A673 (cell line): ENCODE results near the gene HLCS. TPM values are rescaled to one million over a fixed set of nuclear protein-coding genes. Genes with fewer than 3 reads are reported as not detected.

ENCODE experiments used
- BruUV-seq: library from RNA; stranded (reverse); fragments of 400-500 nt; replicated peaks from 2 replicates; lab custom pipeline; 2021; lab: Mats Ljungman, UMichigan
- CTCF ChIA-PET: fragments of 300-600 bp; sonication (Branson Sonifier 250); formaldehyde crosslinking; loops from one replicate; lab custom pipeline; 2022; ENCODE audit warnings: antibody characterized with exemption; lab: Charles Lee
- POLR2A ChIA-PET: fragments of 300-600 bp; sonication (Branson Sonifier 250); formaldehyde crosslinking; loops from one replicate; lab custom pipeline; 2022; ENCODE audit warnings: antibody characterized with exemption; ENCODE audit not compliant: low non-redundant PET; lab: Charles Lee
- DNase-seq: peaks from one replicate; pipeline ENCODE4 v3.0.0-alpha.2; 2015; ENCODE audit warnings: low spot score
- H3K27ac ChIP-seq: fragments of 200-600 bp; sonication (generic); 2 replicates; pipeline ENCODE4 v1.5.1; 2016; ENCODE audit warnings: mixed run types, low read depth, mild to moderate bottlenecking, mixed read lengths, antibody characterized with exemption, low read length; ENCODE audit not compliant: poor library complexity, severe bottlenecking
- H3K27me3 ChIP-seq: fragments of 200-600 bp; sonication (generic); replicated peaks from 2 replicates; pipeline ENCODE4 v1.6.1; 2017; ENCODE audit warnings: mixed run types, low read depth, mild to moderate bottlenecking, mixed read lengths, antibody characterized with exemption, low read length; ENCODE audit not compliant: insufficient read depth, poor library complexity
- H3K36me3 ChIP-seq: fragments of 200-600 bp; sonication (generic); 2 replicates; pipeline ENCODE4 v1.6.1; 2016; ENCODE audit warnings: mixed run types, mild to moderate bottlenecking, mixed read lengths, antibody characterized with exemption, low read length; ENCODE audit not compliant: insufficient read depth, poor library complexity, severe bottlenecking
- H3K4me1 ChIP-seq: fragments of 200-600 bp; sonication (generic); 2 replicates; pipeline ENCODE4 v1.6.1; 2017; ENCODE audit warnings: mixed run types, mild to moderate bottlenecking, mixed read lengths, antibody characterized with exemption, low read length; ENCODE audit not compliant: insufficient read depth, poor library complexity, severe bottlenecking
- H3K4me3 ChIP-seq: fragments of 200-600 bp; sonication (generic); 2 replicates; pipeline ENCODE4 v1.5.1; 2016; ENCODE audit warnings: low read depth, mixed run types, mild to moderate bottlenecking, mixed read lengths, low read length; ENCODE audit not compliant: poor library complexity, severe bottlenecking
- H3K9me3 ChIP-seq: fragments of 200-600 bp; sonication (generic); 2 replicates; pipeline ENCODE4 v1.6.1; 2016; ENCODE audit warnings: mixed run types, low read depth, mild to moderate bottlenecking, mixed read lengths, antibody characterized with exemption, low read length; ENCODE audit not compliant: poor library complexity, severe bottlenecking
- CTCF ChIP-seq: fragments of 300-800, 200-600 bp; sonication (generic); conservative IDR thresholded peaks from 2 replicates; pipeline ENCODE4 v1.5.1; 2017; ENCODE audit warnings: low read depth, mild to moderate bottlenecking, antibody characterized with exemption, low read length, moderate library complexity, mixed read lengths
- EZH2 ChIP-seq: fragments of 200-600 bp; sonication (generic); IDR thresholded peaks from 2 replicates; pipeline ENCODE4 v1.6.1; 2017; ENCODE audit warnings: borderline replicate concordance, low read depth, mild to moderate bottlenecking, mixed read lengths, antibody characterized with exemption, low read length; ENCODE audit not compliant: poor library complexity, severe bottlenecking
- intact Hi-C: fragments of 100-400 bp; cut with micrococcal nuclease; formaldehyde crosslinking; loops from one replicate; pipeline ENCODE4 v1.10.0; 2022; ENCODE audit not compliant: unreplicated experiment
- total RNA-seq: library from RNA; stranded (reverse); gene quantifications from 2 replicates; pipeline ENCODE4 v1.2.3, GENCODE V29; 2021

The HLCS gene
- total RNA-seq, 1 experiment from 2014 or later, result 15.3 TPM

- Histone ChIP-seq H3K4me3 (no peak overlapping the region), H3K27me3 (no peaks in the 10 kb centered on the region), H3K9me3 (no peaks in the 10 kb centered on the region), H3K4me1 (peaks cover 40% of the 10 kb centered on the region), H3K27ac (peak overlapping the region; percentile 37), H3K36me3 (peaks cover 8% of the 10 kb centered on the region)
- DNase-seq, result no peak
- CTCF ChIA-PET, result no interaction called here
- BruUV-seq, result no TSS peak
- POLR2A ChIA-PET, result no interaction called here
- TF ChIP-seq EZH2, result no peak
- no peak for TF ChIP-seq CTCF
- intact Hi-C loops, result loop anchor here (5.0 kb wide), 2 partner anchors 102 to 177 kb away; no protein-coding TSS in a partner anchor
These were observed 215.9 kb downstream of the HLCS start for GRCh38 chr21:36750576-36750959.

GRCh38 chr21:36749935-36750575 is 216.4 kb downstream of the HLCS start:
- Histone ChIP-seq H3K27ac (peak overlapping the region; percentile 9), H3K4me3 (no peak overlapping the region), H3K36me3 (peaks cover 13% of the 10 kb centered on the region), H3K4me1 (peaks cover 40% of the 10 kb centered on the region), H3K9me3 (no peaks in the 10 kb centered on the region), H3K27me3 (no peaks in the 10 kb centered on the region)
- TF ChIP-seq CTCF, result no peak
- TF ChIP-seq EZH2, result no peak
- intact Hi-C loops, result loop anchor here (5.0 kb wide), 2 partner anchors 102 to 177 kb away; no protein-coding TSS in a partner anchor
- no TSS peak for BruUV-seq
- peak; percentile 46 for DNase-seq
- CTCF ChIA-PET, result no interaction called here
- POLR2A ChIA-PET, result no interaction called here

- peaks cover 27% of the 10 kb centered on the region for H3K36me3 ChIP-seq
- H3K9me3 ChIP-seq, result no peaks in the 10 kb centered on the region
- POLR2A ChIA-PET, result no interaction called here
- H3K4me3 ChIP-seq, result no peak overlapping the region
- DNase-seq, result peak; percentile 54
- H3K27me3 ChIP-seq, result no peaks in the 10 kb centered on the region
- no TSS peak for BruUV-seq
- no peak overlapping the region for H3K27ac ChIP-seq
- intact Hi-C loops, result no loop called here
- peaks cover 48% of the 10 kb centered on the region for H3K4me1 ChIP-seq
- TF ChIP-seq EZH2 (no peak), CTCF (no peak)
- CTCF ChIA-PET, result no interaction called here
These were observed 218.6 kb downstream of the HLCS start for GRCh38 chr21:36747815-36748383.
